K562 (cell line): ENCODE data around the gene CPPED1. TPM values are rescaled to one million over a fixed set of nuclear protein-coding genes. Genes with fewer than 3 reads are reported as not detected.

ENCODE experiments used
- ATAC-seq: fragments of 200-7000 bp; cut with Tn5 transposase; 3 replicates; pipeline ENCODE4 v1.9.1; 2020; ENCODE audit warnings: moderate library complexity
- BruUV-seq: library from RNA; stranded (reverse); fragments of 400-500 nt; replicated peaks from 2 replicates; lab custom pipeline; 2021; lab: Mats Ljungman, UMichigan
- CTCF ChIA-PET: fragments of 300-600 bp; formaldehyde crosslinking; extraction: SDS; loops from one replicate; lab custom pipeline; 2021; ENCODE audit warnings: low intra/inter-chr PET ratio; lab: Yijun Ruan, JAX
- POLR2A ChIA-PET: fragments of 300-600, 350-650 bp; sonication (Branson Sonifier 250); formaldehyde crosslinking; extraction: SDS; loops from one replicate; lab custom pipeline; 2021; ENCODE audit warnings: antibody characterized with exemption, inconsistent platforms; lab: Yijun Ruan, JAX
- DNase-seq, 4 experiments: peaks; one replicate each; pipeline versions ENCODE4 v3.0.0 to v3.0.0-alpha.2; 2011 to 2018; ENCODE audit warnings: low spot score in 3 of 4, mixed read lengths in 3 of 4; ENCODE audit errors: extremely low read depth in 1 of 4
- FAIRE-seq: peaks from 2 replicates; lab custom pipeline; 2011; peaks lifted over from hg19 to GRCh38; lab: Jason Lieb, UNC
- H2AFZ ChIP-seq: 2 replicates; pipeline ENCODE4 v1.6.0; 2011; ENCODE audit warnings: low read depth, low read length, control low read depth, inconsistent platforms
- H3K27ac ChIP-seq: fragments of 200-600 bp; 3 replicates; pipeline ENCODE4 v1.8.0; 2011; ENCODE audit warnings: low read depth, mild to moderate bottlenecking, control low read depth, inconsistent platforms, low read length, moderate library complexity, mixed read lengths; ENCODE audit errors: extremely low read depth
- H3K27me3 ChIP-seq, 2 experiments: fragments of 300-600 bp in 1 of 2; 2 replicates in 1 of 2; 3 replicates in 1 of 2; pipeline versions ENCODE4 v1.6.0 to v1.8.0; 2011; ENCODE audit warnings: inconsistent platforms in 2 of 2, low read length in 2 of 2, mild to moderate bottlenecking in 1 of 2, mixed read lengths in 1 of 2, moderate library complexity in 1 of 2; ENCODE audit not compliant: control insufficient read depth in 2 of 2, insufficient read depth in 2 of 2
- H3K36me3 ChIP-seq: fragments of 300-600 bp; 3 replicates; pipeline ENCODE4 v1.8.0; 2011; ENCODE audit warnings: mild to moderate bottlenecking, low read length, inconsistent platforms; ENCODE audit not compliant: control insufficient read depth, insufficient read depth
- H3K4me1 ChIP-seq, 2 experiments: fragments of 200-600 bp in 1 of 2; replicated peaks in 1 of 2; 2 replicates in 1 of 2; 3 replicates in 1 of 2; pipeline versions ENCODE4 v1.5.1 to v1.8.0; 2011; ENCODE audit warnings: inconsistent platforms in 2 of 2, low read length in 2 of 2, mild to moderate bottlenecking in 1 of 2, mixed read lengths in 1 of 2, moderate library complexity in 1 of 2; ENCODE audit not compliant: control insufficient read depth in 2 of 2, insufficient read depth in 2 of 2
- H3K4me2 ChIP-seq: 2 replicates; pipeline ENCODE4 v1.6.1; 2011; ENCODE audit warnings: low read length, control low read depth, inconsistent platforms, mixed read lengths; ENCODE audit not compliant: insufficient read depth
- H3K4me3 ChIP-seq: fragments of 200-600 bp; sonication (generic), shearing (Covaris generic); 2 replicates; pipeline ENCODE4 v1.5.1; 2016; ENCODE audit warnings: control low read depth, inconsistent platforms
- H3K79me2 ChIP-seq: fragments of 200-600 bp; 3 replicates; pipeline ENCODE4 v1.8.0; 2011; ENCODE audit warnings: low read length, inconsistent platforms; ENCODE audit not compliant: control insufficient read depth, insufficient read depth
- H3K9ac ChIP-seq, 2 experiments: 2 replicates each; pipeline versions ENCODE4 v1.6.0 to v1.6.1; 2011; ENCODE audit warnings: low read depth in 2 of 2, low read length in 2 of 2, control low read depth in 1 of 2, inconsistent platforms in 1 of 2, mild to moderate bottlenecking in 1 of 2, mixed read lengths in 1 of 2; ENCODE audit not compliant: insufficient read depth in 1 of 2
- H3K9me1 ChIP-seq: one replicate; pipeline ENCODE4 v1.6.0; 2011; ENCODE audit warnings: inconsistent platforms, mild to moderate bottlenecking, low read length, moderate library complexity; ENCODE audit not compliant: control insufficient read depth, insufficient read depth
- H3K9me3 ChIP-seq: replicated peaks from 2 replicates; pipeline ENCODE4 v1.5.1; 2011; ENCODE audit warnings: low read depth, low read length, inconsistent platforms; ENCODE audit not compliant: control insufficient read depth, insufficient read depth
- H4K20me1 ChIP-seq: replicated peaks from 2 replicates; pipeline ENCODE4 v1.6.1; 2011; ENCODE audit warnings: low read length, inconsistent platforms, mixed read lengths; ENCODE audit not compliant: control insufficient read depth, insufficient read depth
- CEBPG ChIP-seq, 3 experiments: fragments of 200-800 bp in 1 of 3; sonication (Bioruptor generic) in 1 of 3; sonication (generic) in 1 of 3; formaldehyde crosslinking in 1 of 3; IDR thresholded peaks in 2 of 3; conservative IDR thresholded peaks in 1 of 3; 2 replicates each; pipeline versions ENCODE4 v1.6.1 to v1.8.0; 2016 to 2022; ENCODE audit warnings: missing compliant biosample characterization in 2 of 3, missing genetic modification characterization in 2 of 3, mild to moderate bottlenecking in 1 of 3, missing genetic modification reagents in 1 of 3
- POU5F1 ChIP-seq: fragments of 150-350 bp; IDR thresholded peaks from 2 replicates; pipeline ENCODE4 v1.6.1; 2014; ENCODE audit warnings: borderline replicate concordance, low read length, low read depth, mild to moderate bottlenecking; ENCODE audit not compliant: partially characterized antibody
- RAD21 ChIP-seq, 2 experiments: fragments of 250-450 bp in 1 of 2; fragments of 450-650 bp in 1 of 2; sonication (Bioruptor Pico) in 1 of 2; formaldehyde crosslinking in 1 of 2; IDR thresholded peaks in 1 of 2; conservative IDR thresholded peaks in 1 of 2; 2 replicates each; pipeline versions ENCODE4 v1.4.0 to v1.8.0; 2020 to 2022; ENCODE audit warnings: mild to moderate bottlenecking in 2 of 2, moderate library complexity in 1 of 2
- SOX6 ChIP-seq: fragments of 450-650 bp; IDR thresholded peaks from 2 replicates; pipeline ENCODE4 v1.6.1; 2014; ENCODE audit warnings: mild to moderate bottlenecking
- WGBS: fragments of 100-300 bp; shearing (Covaris generic); methylation state at CpG from one replicate; pipeline ENCODE4 v1.1.6; 2016; ENCODE audit warnings: low coverage, mixed read lengths; ENCODE audit not compliant: insufficient coverage; ENCODE audit errors: missing lambda C conversion rate; 5-methylcytosine and 5-hydroxymethylcytosine counted together
- in situ Hi-C: fragments of 300-500 bp; cut with MboI; formaldehyde crosslinking; loops from 4 replicates; pipeline ENCODE4 v1.15.0; 2018; ENCODE audit warnings: inconsistent platforms, mixed read lengths
- intact Hi-C: fragments of 100-400 bp; cut with micrococcal nuclease; formaldehyde crosslinking; loops from 2 replicates; pipeline ENCODE4 v1.14.2; 2022
- polyA plus RNA-seq, 8 experiments: library from polyadenylated mRNA; depleted of rRNA in 4 of 8; stranded (reverse) in 5 of 8; unstranded in 3 of 8; fragments of >200 nt; fragmentation: Nextera tagmentation in 2 of 8; fragmentation: Illumina TruSeq in 1 of 8; extraction: Ambion mirVana in 2 of 8; extraction: Trizol in 1 of 8; gene quantifications; 2 replicates each; pipeline versions ENCODE4 v1.2.1 to v1.2.3, GENCODE V29; 2011 to 2014; ENCODE audit warnings: inconsistent platforms in 1 of 8, missing spikeins in 1 of 8
- total RNA-seq, 7 experiments: library from RNA; depleted of rRNA in 6 of 7; stranded (reverse); fragments of >200 nt in 6 of 7; fragmentation: Illumina TruSeq in 2 of 7; extraction: Trizol in 2 of 7; gene quantifications; 2 replicates each; pipeline versions ENCODE4 v1.2.1 to v1.2.3, GENCODE V29; 2011 to 2021; ENCODE audit warnings: low replicate concordance in 1 of 7
- TF ChIP-seq, protein P1 (sequence below), 2 experiments: fragments of 450-650 bp; formaldehyde crosslinking in 1 of 2; IDR thresholded peaks; 2 replicates each; pipeline versions ENCODE4 v1.4.0 to v1.6.1; 2014 to 2020; ENCODE audit warnings: mild to moderate bottlenecking in 2 of 2, borderline replicate concordance in 1 of 2, low read depth in 1 of 2
- TF ChIP-seq, protein P2 (sequence below), 3 experiments: IDR thresholded peaks in 2 of 3; conservative IDR thresholded peaks in 1 of 3; 2 replicates each; pipeline ENCODE4 v1.5.1; 2011 to 2012; ENCODE audit warnings: low read length in 3 of 3, mild to moderate bottlenecking in 3 of 3, control low read depth in 2 of 3, improper control_type of control experiment in 1 of 3, inconsistent platforms in 1 of 3, low read depth in 1 of 3, mixed read lengths in 1 of 3, moderate library complexity in 1 of 3; ENCODE audit not compliant: insufficient read depth in 2 of 3

Gene CPPED1
- total and polyA plus RNA-seq, 9 of the 15 experiments (the other 6 are each of a cell fraction or from before 2014, with no cell fraction given): 7.5 to 25.7 (median 16.9) TPM

GRCh38 chr16:12816791-12817214, 13.1 kb upstream of the CPPED1 start (continued):
- TF ChIP-seq CEBPG (CRISPR knock-in tag; IDR thresholded peaks at IDR 0.05) (peak; percentile 87), CEBPG (tag; conservative IDR thresholded peaks at IDR 0.05 in 1 of 2, IDR thresholded peaks at IDR 0.05 in 1 of 2) (peak; percentile 97 to 99)

- no peaks in the 10 kb centered on the region for H3K9me1 ChIP-seq
- H4K20me1 ChIP-seq: no peaks in the 10 kb centered on the region
- no peak overlapping the region for H3K4me3 ChIP-seq
- CTCF ChIA-PET: interaction anchor here (0.5 kb wide), 1 partner anchor 10 kb away, joined by 3 read pairs; no protein-coding TSS in a partner anchor
- POLR2A ChIA-PET: interaction anchor here (1.0 kb wide), 1 partner anchor 9 kb away, joined by 4 read pairs; no protein-coding TSS in a partner anchor
- TF ChIP-seq SOX6 (no peak), POU5F1 (no peak), RAD21 (CRISPR knock-in tag; conservative IDR thresholded peaks at IDR 0.05 in 1 of 2, IDR thresholded peaks at IDR 0.05 in 1 of 2) (peak in 1 of 2 experiments; percentile 52; a peak in 2 of 4 replicates)
- TF ChIP-seq, protein P1, sequence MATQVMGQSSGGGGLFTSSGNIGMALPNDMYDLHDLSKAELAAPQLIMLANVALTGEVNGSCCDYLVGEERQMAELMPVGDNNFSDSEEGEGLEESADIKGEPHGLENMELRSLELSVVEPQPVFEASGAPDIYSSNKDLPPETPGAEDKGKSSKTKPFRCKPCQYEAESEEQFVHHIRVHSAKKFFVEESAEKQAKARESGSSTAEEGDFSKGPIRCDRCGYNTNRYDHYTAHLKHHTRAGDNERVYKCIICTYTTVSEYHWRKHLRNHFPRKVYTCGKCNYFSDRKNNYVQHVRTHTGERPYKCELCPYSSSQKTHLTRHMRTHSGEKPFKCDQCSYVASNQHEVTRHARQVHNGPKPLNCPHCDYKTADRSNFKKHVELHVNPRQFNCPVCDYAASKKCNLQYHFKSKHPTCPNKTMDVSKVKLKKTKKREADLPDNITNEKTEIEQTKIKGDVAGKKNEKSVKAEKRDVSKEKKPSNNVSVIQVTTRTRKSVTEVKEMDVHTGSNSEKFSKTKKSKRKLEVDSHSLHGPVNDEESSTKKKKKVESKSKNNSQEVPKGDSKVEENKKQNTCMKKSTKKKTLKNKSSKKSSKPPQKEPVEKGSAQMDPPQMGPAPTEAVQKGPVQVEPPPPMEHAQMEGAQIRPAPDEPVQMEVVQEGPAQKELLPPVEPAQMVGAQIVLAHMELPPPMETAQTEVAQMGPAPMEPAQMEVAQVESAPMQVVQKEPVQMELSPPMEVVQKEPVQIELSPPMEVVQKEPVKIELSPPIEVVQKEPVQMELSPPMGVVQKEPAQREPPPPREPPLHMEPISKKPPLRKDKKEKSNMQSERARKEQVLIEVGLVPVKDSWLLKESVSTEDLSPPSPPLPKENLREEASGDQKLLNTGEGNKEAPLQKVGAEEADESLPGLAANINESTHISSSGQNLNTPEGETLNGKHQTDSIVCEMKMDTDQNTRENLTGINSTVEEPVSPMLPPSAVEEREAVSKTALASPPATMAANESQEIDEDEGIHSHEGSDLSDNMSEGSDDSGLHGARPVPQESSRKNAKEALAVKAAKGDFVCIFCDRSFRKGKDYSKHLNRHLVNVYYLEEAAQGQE (IDR thresholded peaks at IDR 0.05; ENCODE audit: borderline replicate concordance): peak; percentile 46; the same call in 1 of the 2 replicates
- TF ChIP-seq, protein P1 (CRISPR knock-in tag; IDR thresholded peaks at IDR 0.05; ENCODE audit: low read depth): no peak
- TF ChIP-seq, protein P2, sequence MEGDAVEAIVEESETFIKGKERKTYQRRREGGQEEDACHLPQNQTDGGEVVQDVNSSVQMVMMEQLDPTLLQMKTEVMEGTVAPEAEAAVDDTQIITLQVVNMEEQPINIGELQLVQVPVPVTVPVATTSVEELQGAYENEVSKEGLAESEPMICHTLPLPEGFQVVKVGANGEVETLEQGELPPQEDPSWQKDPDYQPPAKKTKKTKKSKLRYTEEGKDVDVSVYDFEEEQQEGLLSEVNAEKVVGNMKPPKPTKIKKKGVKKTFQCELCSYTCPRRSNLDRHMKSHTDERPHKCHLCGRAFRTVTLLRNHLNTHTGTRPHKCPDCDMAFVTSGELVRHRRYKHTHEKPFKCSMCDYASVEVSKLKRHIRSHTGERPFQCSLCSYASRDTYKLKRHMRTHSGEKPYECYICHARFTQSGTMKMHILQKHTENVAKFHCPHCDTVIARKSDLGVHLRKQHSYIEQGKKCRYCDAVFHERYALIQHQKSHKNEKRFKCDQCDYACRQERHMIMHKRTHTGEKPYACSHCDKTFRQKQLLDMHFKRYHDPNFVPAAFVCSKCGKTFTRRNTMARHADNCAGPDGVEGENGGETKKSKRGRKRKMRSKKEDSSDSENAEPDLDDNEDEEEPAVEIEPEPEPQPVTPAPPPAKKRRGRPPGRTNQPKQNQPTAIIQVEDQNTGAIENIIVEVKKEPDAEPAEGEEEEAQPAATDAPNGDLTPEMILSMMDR (IDR thresholded peaks at IDR 0.05 in 2 of 3, conservative IDR thresholded peaks at IDR 0.05 in 1 of 3; ENCODE audit: insufficient read depth in 2 of 3, low read depth in 1 of 3, low read length in 3 of 3): peak in 2 of 3 experiments; percentile 12 to 33; a peak in 2 of 6 replicates
- no peaks in the 10 kb centered on the region for H3K79me2 ChIP-seq
- DNase-seq: no peak
- no peak for FAIRE-seq
- BruUV-seq: no TSS peak
- no peak for ATAC-seq
- no peak overlapping the region for H3K27ac ChIP-seq
- H3K36me3 ChIP-seq: no peaks in the 10 kb centered on the region
- no peak overlapping the region for H3K4me2 ChIP-seq
- H3K9me3 ChIP-seq: no peaks in the 10 kb centered on the region; the same call in 1 of the 2 replicates
- H3K9ac ChIP-seq: no peak overlapping the region
- WGBS: 23% methylated on average over 3 of the region's 3 CpGs
- intact Hi-C loops: loop anchor here (5.0 kb wide), 1 partner anchor 358 kb away; no protein-coding TSS in a partner anchor
- no peak overlapping the region for H2AFZ ChIP-seq
- H3K4me1 ChIP-seq: no peaks in the 10 kb centered on the region; a peak in 2 of 5 replicates
- in situ Hi-C loops: no loop called here
- H3K27me3 ChIP-seq: no peaks in the 10 kb centered on the region
Measured at GRCh38 chr16:12815361-12815760, 11.7 kb upstream of the CPPED1 start.
